ENCODE data around the gene GRAMD1A.
"Not testable (repeated sequence)": the region's sequence is repeated elsewhere in the genome, so short reads cannot be mapped to it uniquely, and the experiment has no call there.

The GRAMD1A gene

GRCh38 chr19:35013820-35014754, 14.0 kb downstream of the GRAMD1A start:
- H3K27ac ChIP-seq: no peak overlapping the region
- TF ChIP-seq CTCF (conservative IDR thresholded peaks at IDR 0.05): no peak
- no peak for TF ChIP-seq ZFX (IDR thresholded peaks at IDR 0.05)

- not testable (repeated sequence) for H3K27ac ChIP-seq
Observed at GRCh38 chr19:35014774-35015173, 14.7 kb downstream of the GRAMD1A start.

- TF ChIP-seq CTCF (conservative IDR thresholded peaks at IDR 0.05): no peak
- TF ChIP-seq ZFX (IDR thresholded peaks at IDR 0.05): no peak
- no peak overlapping the region for H3K27ac ChIP-seq
Observed at GRCh38 chr19:35015270-35015953, 15.3 kb downstream of the GRAMD1A start.

- no peak for TF ChIP-seq CTCF (conservative IDR thresholded peaks at IDR 0.05)
- TF ChIP-seq ZFX (IDR thresholded peaks at IDR 0.05): no peak
- no peak overlapping the region for H3K27ac ChIP-seq
Observed at GRCh38 chr19:35015954-35016351, 15.8 kb downstream of the GRAMD1A start.

- H3K27ac ChIP-seq: no peak overlapping the region
- TF ChIP-seq ZFX (IDR thresholded peaks at IDR 0.05): no peak
- TF ChIP-seq CTCF (conservative IDR thresholded peaks at IDR 0.05): no peak
Observed at GRCh38 chr19:35017507-35017906, 17.4 kb downstream of the GRAMD1A start.

- no peak overlapping the region for H3K27ac ChIP-seq
- TF ChIP-seq CTCF (conservative IDR thresholded peaks at IDR 0.05): no peak
- TF ChIP-seq ZFX (IDR thresholded peaks at IDR 0.05): no peak
Observed at GRCh38 chr19:35018379-35018778, 18.3 kb downstream of the GRAMD1A start.

- no peak for TF ChIP-seq CTCF (conservative IDR thresholded peaks at IDR 0.05)
- TF ChIP-seq ZFX (IDR thresholded peaks at IDR 0.05): no peak
- no peak overlapping the region for H3K27ac ChIP-seq
Observed at GRCh38 chr19:35019144-35019543, 19.0 kb downstream of the GRAMD1A start.
